ENCODE measurements around the gene GGACT.
"Not testable (repeated sequence)": the region's sequence is repeated elsewhere in the genome, so short reads cannot be mapped to it uniquely, and the experiment has no call there.

GGACT gene

GRCh38 chr13:100630555-100630954, 42.0 kb upstream of the GGACT start:
- no peak for TF ChIP-seq CTCF (IDR thresholded peaks at IDR 0.05; ENCODE audit: low read length, missing control alignments)
- H3K4me3 ChIP-seq (replicated peaks; ENCODE audit: low read depth, low read length), result no peak overlapping the region
- DNase-seq (ENCODE audit: low read depth), result no peak

- no peak overlapping the region for H3K4me3 ChIP-seq (replicated peaks; ENCODE audit: low read depth, low read length)
- TF ChIP-seq CTCF (IDR thresholded peaks at IDR 0.05; ENCODE audit: low read length, missing control alignments), result no peak
- no peak for DNase-seq (ENCODE audit: low read depth)
Measured at GRCh38 chr13:100627120-100627519, 38.5 kb upstream of the GGACT start.

DNA sequence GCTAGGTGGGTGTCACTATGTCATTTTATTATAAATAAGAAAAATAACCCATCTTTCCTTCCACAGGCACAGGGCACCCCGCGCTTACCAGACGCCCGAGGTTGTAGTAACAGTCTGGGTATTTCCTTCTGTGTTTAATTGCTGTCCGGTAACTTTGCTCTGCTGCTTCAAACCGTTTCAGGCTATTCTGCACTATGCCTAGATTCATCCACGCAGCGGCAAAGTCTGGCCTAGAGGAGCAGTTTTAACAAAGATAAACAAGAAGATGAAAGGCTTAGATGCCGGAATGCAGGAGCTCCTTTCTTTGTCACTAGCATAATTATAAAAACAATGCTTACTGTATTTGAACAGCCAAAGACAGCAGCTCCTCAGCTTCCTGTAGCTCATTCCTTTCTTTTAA, 36.9 kb upstream of the GGACT start:
- no peak for TF ChIP-seq CTCF (IDR thresholded peaks at IDR 0.05; ENCODE audit: low read length, missing control alignments)
- no peak overlapping the region for H3K4me3 ChIP-seq (replicated peaks; ENCODE audit: low read depth, low read length)
- DNase-seq (ENCODE audit: low read depth), result no peak

DNA sequence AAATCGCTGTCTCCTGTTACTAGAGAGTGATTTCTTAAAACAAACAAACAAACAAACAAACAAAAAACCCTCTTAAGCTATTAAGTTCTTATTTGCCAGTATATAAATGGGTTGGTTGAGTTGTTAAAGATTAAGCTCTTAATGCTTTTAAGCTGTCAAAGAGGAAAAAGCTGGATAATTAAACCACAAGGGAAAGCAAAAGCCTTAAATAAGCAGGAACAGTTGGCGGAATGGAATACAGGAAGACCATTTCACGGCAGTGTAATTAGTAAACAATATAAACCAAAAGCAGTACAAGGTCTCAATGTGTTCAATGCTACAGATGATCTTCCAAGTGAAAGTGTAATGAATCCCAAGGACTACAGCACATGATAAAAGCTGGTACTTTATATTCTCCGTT, 32.2 kb upstream of the GGACT start:
- no peak for DNase-seq (ENCODE audit: low read depth)
- no peak overlapping the region for H3K4me3 ChIP-seq (replicated peaks; ENCODE audit: low read depth, low read length)
- no peak for TF ChIP-seq CTCF (IDR thresholded peaks at IDR 0.05; ENCODE audit: low read length, missing control alignments)

DNA sequence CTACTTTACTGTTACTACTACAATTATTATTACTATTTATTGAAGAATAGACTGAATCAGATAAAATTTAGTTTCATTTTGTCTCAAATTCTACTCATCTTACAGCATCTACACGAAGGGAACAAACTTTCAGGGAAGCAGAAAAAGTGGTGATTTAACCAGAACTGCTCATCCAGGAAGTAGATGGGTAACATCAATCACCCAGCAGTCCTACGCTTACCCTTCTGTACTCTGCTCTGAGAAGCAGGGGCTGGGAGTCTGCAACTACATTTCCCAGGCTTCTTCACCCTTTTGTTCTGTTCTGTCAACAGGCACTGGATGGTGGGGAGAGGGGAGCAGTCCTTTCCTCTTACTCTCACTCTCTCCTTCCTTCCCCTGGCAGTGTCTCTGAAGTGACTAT, 31.4 kb upstream of the GGACT start:
- TF ChIP-seq CTCF (IDR thresholded peaks at IDR 0.05; ENCODE audit: low read length, missing control alignments), result no peak
- H3K4me3 ChIP-seq (replicated peaks; ENCODE audit: low read depth, low read length), result no peak overlapping the region
- no peak for DNase-seq (ENCODE audit: low read depth)

GRCh38 chr13:100618897-100619296, 30.3 kb upstream of the GGACT start:
- not testable (repeated sequence) for DNase-seq (ENCODE audit: low read depth); H3K4me3 ChIP-seq (replicated peaks; ENCODE audit: low read depth, low read length)

- no peak for DNase-seq (ENCODE audit: low read depth)
- no peak for TF ChIP-seq CTCF (IDR thresholded peaks at IDR 0.05; ENCODE audit: low read length, missing control alignments)
- no peak overlapping the region for H3K4me3 ChIP-seq (replicated peaks; ENCODE audit: low read depth, low read length)
Measured at GRCh38 chr13:100613031-100613430, 24.4 kb upstream of the GGACT start.

Measured in fibroblast of pulmonary artery (primary cell).